Measurements from ENCODE around the gene RIMS4. TPM values are rescaled to one million over a fixed set of nuclear protein-coding genes. Genes with fewer than 3 reads are reported as not detected.

Gene RIMS4
- total RNA-seq, 1 donor: 0.36 TPM

DNA sequence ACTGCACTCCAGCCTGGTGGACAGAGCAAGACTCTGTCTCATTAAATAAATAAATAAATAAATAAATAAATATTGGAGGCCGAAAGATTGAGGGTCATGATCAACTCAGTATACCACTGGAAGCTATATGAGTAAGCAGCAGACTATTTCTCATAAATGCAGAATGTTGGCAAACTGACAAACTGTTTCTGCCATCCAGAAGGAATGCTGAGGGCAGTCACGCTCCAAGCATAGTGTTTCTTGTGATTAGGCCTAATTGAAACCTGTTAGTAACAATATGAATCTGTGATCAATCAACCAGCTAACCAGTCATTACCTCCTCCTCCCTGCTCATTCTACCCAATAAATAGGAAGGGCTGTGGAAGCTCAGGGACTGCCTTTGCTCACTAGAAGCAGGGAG lies 79.9 kb downstream of the RIMS4 start:
- TF ChIP-seq, protein P1, sequence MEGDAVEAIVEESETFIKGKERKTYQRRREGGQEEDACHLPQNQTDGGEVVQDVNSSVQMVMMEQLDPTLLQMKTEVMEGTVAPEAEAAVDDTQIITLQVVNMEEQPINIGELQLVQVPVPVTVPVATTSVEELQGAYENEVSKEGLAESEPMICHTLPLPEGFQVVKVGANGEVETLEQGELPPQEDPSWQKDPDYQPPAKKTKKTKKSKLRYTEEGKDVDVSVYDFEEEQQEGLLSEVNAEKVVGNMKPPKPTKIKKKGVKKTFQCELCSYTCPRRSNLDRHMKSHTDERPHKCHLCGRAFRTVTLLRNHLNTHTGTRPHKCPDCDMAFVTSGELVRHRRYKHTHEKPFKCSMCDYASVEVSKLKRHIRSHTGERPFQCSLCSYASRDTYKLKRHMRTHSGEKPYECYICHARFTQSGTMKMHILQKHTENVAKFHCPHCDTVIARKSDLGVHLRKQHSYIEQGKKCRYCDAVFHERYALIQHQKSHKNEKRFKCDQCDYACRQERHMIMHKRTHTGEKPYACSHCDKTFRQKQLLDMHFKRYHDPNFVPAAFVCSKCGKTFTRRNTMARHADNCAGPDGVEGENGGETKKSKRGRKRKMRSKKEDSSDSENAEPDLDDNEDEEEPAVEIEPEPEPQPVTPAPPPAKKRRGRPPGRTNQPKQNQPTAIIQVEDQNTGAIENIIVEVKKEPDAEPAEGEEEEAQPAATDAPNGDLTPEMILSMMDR (IDR thresholded peaks at IDR 0.05; ENCODE audit: extremely low read depth, low read depth, low read length): no peak
- Histone ChIP-seq H3K4me2 (ENCODE audit: insufficient read depth, low read length) (no peak overlapping the region), H4K20me1 (ENCODE audit: insufficient read depth, low read length) (no peaks in the 10 kb centered on the region), H3K9me3 (ENCODE audit: low read depth, low read length) (no peaks in the 10 kb centered on the region), H3K4me3 (ENCODE audit: insufficient read depth, low read length) (no peak overlapping the region), H3K27ac (ENCODE audit: low read depth, low read length) (peak overlapping the region; percentile 83), H3K27me3 (ENCODE audit: insufficient read depth, low read length) (no peaks in the 10 kb centered on the region), H3K36me3 (ENCODE audit: insufficient read depth, low read length) (no peaks in the 10 kb centered on the region), H2AFZ (ENCODE audit: low read length) (no peak overlapping the region), H3K4me1 (ENCODE audit: insufficient read depth, low read length) (peaks cover 57% of the 10 kb centered on the region), H3K79me2 (ENCODE audit: insufficient read depth, low read length) (no peaks in the 10 kb centered on the region)
- peak; percentile 93 for DNase-seq (ENCODE audit: insufficient read length, low spot score, missing footprints)

DNA sequence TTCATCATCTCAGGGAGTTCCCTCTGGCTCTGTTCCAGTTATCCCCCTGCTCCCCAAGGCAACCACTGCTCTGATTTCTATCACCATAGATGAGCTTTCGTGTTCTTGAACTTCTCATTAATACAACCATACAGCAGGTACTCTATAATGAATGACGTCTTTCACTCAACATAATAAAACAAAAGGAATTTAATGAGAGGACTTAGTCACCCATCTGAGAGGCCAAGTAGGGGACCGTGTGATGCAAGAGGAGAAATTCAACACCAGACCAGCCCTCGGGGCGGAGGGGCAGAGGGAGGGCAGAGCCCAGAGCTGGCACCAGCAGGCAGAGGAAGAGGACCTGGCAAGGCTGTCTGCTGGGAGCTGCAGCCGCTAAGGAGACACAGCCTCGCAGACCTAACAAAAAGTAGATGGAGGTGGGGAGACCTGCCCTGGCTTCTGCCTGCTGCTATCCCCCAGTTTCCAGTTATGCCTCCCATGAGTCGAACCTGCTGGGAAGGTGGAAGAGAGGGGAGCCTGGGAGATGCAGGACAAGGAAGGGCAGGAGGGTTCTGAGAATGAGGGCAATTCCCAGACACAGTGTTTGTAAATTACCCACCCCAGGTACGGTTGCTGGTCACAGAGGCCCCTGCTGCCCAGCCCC lies 81.4 kb downstream of the RIMS4 start:
- H3K4me3 ChIP-seq (ENCODE audit: insufficient read depth, low read length): peak overlapping the region; percentile 27

GRCh38 chr20:44727651-44728050 lies 82.7 kb downstream of the RIMS4 start:
- Histone ChIP-seq H3K9me3 (ENCODE audit: low read depth, low read length) (no peaks in the 10 kb centered on the region), H3K27me3 (ENCODE audit: insufficient read depth, low read length) (no peaks in the 10 kb centered on the region), H4K20me1 (ENCODE audit: insufficient read depth, low read length) (no peaks in the 10 kb centered on the region), H3K4me3 (ENCODE audit: insufficient read depth, low read length) (no peak overlapping the region), H3K4me1 (ENCODE audit: insufficient read depth, low read length) (peaks cover 35% of the 10 kb centered on the region), H3K27ac (ENCODE audit: low read depth, low read length) (no peak overlapping the region), H3K4me2 (ENCODE audit: insufficient read depth, low read length) (no peak overlapping the region), H3K79me2 (ENCODE audit: insufficient read depth, low read length) (no peaks in the 10 kb centered on the region), H3K36me3 (ENCODE audit: insufficient read depth, low read length) (no peaks in the 10 kb centered on the region), H2AFZ (ENCODE audit: low read length) (no peak overlapping the region)
- DNase-seq (ENCODE audit: insufficient read length, low spot score, missing footprints): peak; percentile 69
- TF ChIP-seq, protein P1 (IDR thresholded peaks at IDR 0.05; ENCODE audit: extremely low read depth, low read depth, low read length): no peak

More for the DNA sequence above, 81.4 kb downstream of the RIMS4 start:
- Histone ChIP-seq H3K4me2 (ENCODE audit: insufficient read depth, low read length) (peak overlapping the region; percentile 63), H3K36me3 (ENCODE audit: insufficient read depth, low read length) (no peaks in the 10 kb centered on the region), H3K27ac (ENCODE audit: low read depth, low read length) (peak overlapping the region; percentile 83), H2AFZ (ENCODE audit: low read length) (no peak overlapping the region), H3K4me1 (ENCODE audit: insufficient read depth, low read length) (peaks cover 45% of the 10 kb centered on the region), H3K79me2 (ENCODE audit: insufficient read depth, low read length) (no peaks in the 10 kb centered on the region), H3K9me3 (ENCODE audit: low read depth, low read length) (no peaks in the 10 kb centered on the region), H4K20me1 (ENCODE audit: insufficient read depth, low read length) (no peaks in the 10 kb centered on the region), H3K27me3 (ENCODE audit: insufficient read depth, low read length) (no peaks in the 10 kb centered on the region)
- DNase-seq (ENCODE audit: insufficient read length, low spot score, missing footprints): peak; percentile 97
- TF ChIP-seq, protein P1 (IDR thresholded peaks at IDR 0.05; ENCODE audit: extremely low read depth, low read depth, low read length): no peak

- Histone ChIP-seq H3K4me2 (ENCODE audit: insufficient read depth, low read length) (no peak overlapping the region), H3K79me2 (ENCODE audit: insufficient read depth, low read length) (no peaks in the 10 kb centered on the region), H3K4me1 (ENCODE audit: insufficient read depth, low read length) (peaks cover 30% of the 10 kb centered on the region), H3K36me3 (ENCODE audit: insufficient read depth, low read length) (no peaks in the 10 kb centered on the region), H3K27me3 (ENCODE audit: insufficient read depth, low read length) (no peaks in the 10 kb centered on the region), H3K4me3 (ENCODE audit: insufficient read depth, low read length) (no peak overlapping the region), H3K9me3 (ENCODE audit: low read depth, low read length) (no peaks in the 10 kb centered on the region), H4K20me1 (ENCODE audit: insufficient read depth, low read length) (no peaks in the 10 kb centered on the region), H2AFZ (ENCODE audit: low read length) (no peak overlapping the region), H3K27ac (ENCODE audit: low read depth, low read length) (no peak overlapping the region)
- TF ChIP-seq, protein P1 (IDR thresholded peaks at IDR 0.05; ENCODE audit: extremely low read depth, low read depth, low read length): no peak
- DNase-seq (ENCODE audit: insufficient read length, low spot score, missing footprints): no peak
Measured at GRCh38 chr20:44727039-44727438, 83.3 kb downstream of the RIMS4 start.

All from osteoblast (primary cell).